MM.1S (cell line): ENCODE data around the gene GPR52.

Experiments used
- DNase-seq: peaks from one replicate; pipeline ENCODE4 v3.0.0-alpha.2; 2015
- H2AFZ ChIP-seq: fragments of 300-600 bp; sonication (generic); 2 replicates; pipeline ENCODE4 v1.6.0; 2016; ENCODE audit warnings: antibody characterized with exemption, low read length
- H3F3A ChIP-seq: fragments of 300-600 bp; sonication (generic); 2 replicates; pipeline ENCODE4 v1.6.1; 2016; ENCODE audit warnings: mild to moderate bottlenecking, antibody characterized with exemption, low read length, moderate library complexity, mixed read lengths; ENCODE audit not compliant: insufficient read depth
- H3K27ac ChIP-seq: fragments of 300-600 bp; sonication (generic); 2 replicates; pipeline ENCODE4 v1.5.1; 2016; ENCODE audit warnings: mild to moderate bottlenecking, low read length
- H3K27me3 ChIP-seq: fragments of 300-600 bp; sonication (generic); replicated peaks from 2 replicates; pipeline ENCODE4 v1.6.0; 2016; ENCODE audit warnings: low read length; ENCODE audit not compliant: insufficient read depth
- H3K36me3 ChIP-seq: fragments of 300-600 bp; sonication (generic); replicated peaks from 2 replicates; pipeline ENCODE4 v1.6.1; 2016; ENCODE audit warnings: mild to moderate bottlenecking, low read length, mixed read lengths; ENCODE audit not compliant: insufficient read depth
- H3K4me1 ChIP-seq: fragments of 300-600 bp; sonication (generic); 2 replicates; pipeline ENCODE4 v1.6.1; 2016; ENCODE audit warnings: low read length, mixed read lengths
- H3K4me2 ChIP-seq: fragments of 300-600 bp; sonication (generic); 2 replicates; pipeline ENCODE4 v1.6.0; 2016; ENCODE audit warnings: low read depth, low read length
- H3K4me3 ChIP-seq: fragments of 300-600 bp; sonication (generic); 2 replicates; pipeline ENCODE4 v1.5.1; 2016; ENCODE audit warnings: low read length, mixed read lengths
- H3K79me2 ChIP-seq: fragments of 300-600 bp; sonication (generic); 2 replicates; pipeline ENCODE4 v1.6.1; 2016; ENCODE audit warnings: mixed run types, low read length, mixed read lengths
- H3K9ac ChIP-seq: fragments of 300-600 bp; sonication (generic); 2 replicates; pipeline ENCODE4 v1.6.1; 2016; ENCODE audit warnings: low read length, mixed read lengths
- H3K9me2 ChIP-seq: fragments of 300-600 bp; sonication (generic); replicated peaks from 2 replicates; pipeline ENCODE4 v1.6.1; 2016; ENCODE audit warnings: mild to moderate bottlenecking, low read length, mixed read lengths; ENCODE audit not compliant: insufficient read depth
- H3K9me3 ChIP-seq: fragments of 300-600 bp; sonication (generic); replicated peaks from 2 replicates; pipeline ENCODE4 v1.6.1; 2016; ENCODE audit warnings: mild to moderate bottlenecking, low read length, mixed read lengths; ENCODE audit not compliant: insufficient read depth
- H4K20me1 ChIP-seq: fragments of 300-600 bp; sonication (generic); 2 replicates; pipeline ENCODE4 v1.6.1; 2016; ENCODE audit warnings: mild to moderate bottlenecking, low read length, moderate library complexity, mixed read lengths; ENCODE audit not compliant: insufficient read depth
- CTCF ChIP-seq: fragments of 300-600 bp; sonication (generic); IDR thresholded peaks from 2 replicates; pipeline ENCODE4 v1.5.1; 2016; ENCODE audit warnings: antibody characterized with exemption, low read length, mixed read lengths
- EZH2 ChIP-seq: fragments of 300-600 bp; sonication (generic); optimal IDR thresholded peaks from 2 replicates; pipeline ENCODE3; 2017; ENCODE audit warnings: low read depth, mild to moderate bottlenecking, antibody characterized with exemption, low read length, mixed read lengths
- EZH2phosphoT487 ChIP-seq: fragments of 300-600 bp; sonication (generic); IDR thresholded peaks from 2 replicates; pipeline ENCODE4 v1.6.1; 2018; ENCODE audit warnings: antibody characterized with exemption, low read length

The GPR52 gene

GRCh38 chr1:174469687-174470086 lies 21.9 kb downstream of the GPR52 start:
- no peaks in the 10 kb centered on the region for H3K4me1 ChIP-seq
- no peak overlapping the region for H3K4me3 ChIP-seq
- no peaks in the 10 kb centered on the region for H3K9me2 ChIP-seq
- no peaks in the 10 kb centered on the region for H3F3A ChIP-seq
- TF ChIP-seq EZH2phosphoT487: no peak
- no peak for TF ChIP-seq CTCF
- TF ChIP-seq EZH2: no peak
- H3K9me3 ChIP-seq: no peaks in the 10 kb centered on the region
- H3K27me3 ChIP-seq: no peaks in the 10 kb centered on the region
- no peak overlapping the region for H3K27ac ChIP-seq
- no peaks in the 10 kb centered on the region for H4K20me1 ChIP-seq
- no peak overlapping the region for H3K9ac ChIP-seq
- H3K4me2 ChIP-seq: no peak overlapping the region
- H3K79me2 ChIP-seq: no peaks in the 10 kb centered on the region
- no peak for DNase-seq
- no peaks in the 10 kb centered on the region for H3K36me3 ChIP-seq
- no peak overlapping the region for H2AFZ ChIP-seq

DNA sequence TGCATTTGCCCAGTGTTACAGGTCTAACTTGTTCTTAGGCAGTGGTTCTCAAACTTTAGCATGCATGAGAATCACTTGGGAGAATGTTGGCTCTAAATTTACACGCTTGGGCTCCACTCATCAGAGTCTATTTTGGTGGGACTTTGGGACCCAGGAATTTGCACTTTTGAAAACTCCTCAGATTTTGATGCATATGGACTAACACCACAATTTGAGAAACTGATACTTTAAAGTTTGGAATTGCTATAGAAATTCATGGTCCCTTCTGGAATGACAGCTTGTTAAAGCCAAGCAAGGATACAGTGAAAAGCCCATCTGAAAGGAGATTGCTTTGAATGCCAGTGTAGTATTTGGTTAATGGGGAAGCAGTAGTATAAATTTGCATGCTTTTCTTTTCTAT lies 31.5 kb downstream of the GPR52 start:
- Histone ChIP-seq H3K36me3 (no peaks in the 10 kb centered on the region), H3F3A (no peaks in the 10 kb centered on the region), H3K9me2 (no peaks in the 10 kb centered on the region), H2AFZ (no peak overlapping the region), H3K9ac (no peak overlapping the region), H3K4me3 (no peak overlapping the region), H3K4me1 (no peaks in the 10 kb centered on the region), H3K4me2 (no peak overlapping the region), H3K27ac (no peak overlapping the region), H3K9me3 (no peaks in the 10 kb centered on the region), H3K79me2 (no peaks in the 10 kb centered on the region), H4K20me1 (no peaks in the 10 kb centered on the region), H3K27me3 (no peaks in the 10 kb centered on the region)
- TF ChIP-seq CTCF (no peak), EZH2phosphoT487 (no peak), EZH2 (no peak)
- DNase-seq: no peak

GRCh38 chr1:174480324-174480723 lies 32.6 kb downstream of the GPR52 start:
- no peak overlapping the region for H3K4me2 ChIP-seq
- H2AFZ ChIP-seq: no peak overlapping the region
- no peak overlapping the region for H3K4me3 ChIP-seq
- no peaks in the 10 kb centered on the region for H3K79me2 ChIP-seq
- no peaks in the 10 kb centered on the region for H3K27me3 ChIP-seq
- H3K9me2 ChIP-seq: no peaks in the 10 kb centered on the region
- no peaks in the 10 kb centered on the region for H3F3A ChIP-seq
- no peak overlapping the region for H3K9ac ChIP-seq
- DNase-seq: no peak
- TF ChIP-seq EZH2phosphoT487 (no peak), CTCF (no peak), EZH2 (no peak)
- no peak overlapping the region for H3K27ac ChIP-seq
- no peaks in the 10 kb centered on the region for H4K20me1 ChIP-seq
- no peaks in the 10 kb centered on the region for H3K36me3 ChIP-seq
- no peaks in the 10 kb centered on the region for H3K4me1 ChIP-seq
- H3K9me3 ChIP-seq: no peaks in the 10 kb centered on the region
